Suppressor macrophage (primary cell): ENCODE data around the gene MAP3K15.
A peak's percentile ranks its signal among the peaks of the same experiment; 100 is the strongest.

Source experiments
- DNase-seq, 4 experiments: peaks; one replicate each; pipeline ENCODE4 v3.0.0-alpha.2; 2020 to 2022

The MAP3K15 gene

DNA sequence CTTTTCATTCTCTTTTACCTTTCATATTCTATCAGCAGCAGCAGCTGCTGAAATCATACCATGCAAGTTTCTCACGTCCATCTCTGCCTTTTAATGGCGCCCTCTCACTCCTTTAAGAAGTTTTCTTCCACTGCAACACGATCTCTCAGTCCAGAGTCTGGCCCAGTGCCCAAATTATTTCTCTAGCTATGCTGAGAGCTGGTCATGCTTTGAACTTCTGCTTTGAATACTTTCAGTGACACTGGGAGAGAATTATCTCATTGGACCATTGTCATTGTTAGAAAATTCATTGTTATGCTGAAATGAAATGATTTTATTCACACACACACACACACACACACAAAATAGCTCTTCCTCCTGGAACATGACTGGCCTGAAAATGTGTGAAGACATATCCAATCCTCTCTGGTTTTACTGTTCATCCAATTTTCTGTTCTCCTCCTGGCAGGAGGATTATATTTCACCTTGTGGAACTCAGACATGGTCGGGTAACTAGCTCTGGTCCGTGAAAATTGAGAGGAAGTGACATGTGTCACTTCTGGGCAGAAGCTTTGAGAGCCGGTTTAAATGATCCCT, 172.9 kb downstream of the MAP3K15 start:
- peak; percentile 63 to 81 (median 72) for DNase-seq

DNA sequence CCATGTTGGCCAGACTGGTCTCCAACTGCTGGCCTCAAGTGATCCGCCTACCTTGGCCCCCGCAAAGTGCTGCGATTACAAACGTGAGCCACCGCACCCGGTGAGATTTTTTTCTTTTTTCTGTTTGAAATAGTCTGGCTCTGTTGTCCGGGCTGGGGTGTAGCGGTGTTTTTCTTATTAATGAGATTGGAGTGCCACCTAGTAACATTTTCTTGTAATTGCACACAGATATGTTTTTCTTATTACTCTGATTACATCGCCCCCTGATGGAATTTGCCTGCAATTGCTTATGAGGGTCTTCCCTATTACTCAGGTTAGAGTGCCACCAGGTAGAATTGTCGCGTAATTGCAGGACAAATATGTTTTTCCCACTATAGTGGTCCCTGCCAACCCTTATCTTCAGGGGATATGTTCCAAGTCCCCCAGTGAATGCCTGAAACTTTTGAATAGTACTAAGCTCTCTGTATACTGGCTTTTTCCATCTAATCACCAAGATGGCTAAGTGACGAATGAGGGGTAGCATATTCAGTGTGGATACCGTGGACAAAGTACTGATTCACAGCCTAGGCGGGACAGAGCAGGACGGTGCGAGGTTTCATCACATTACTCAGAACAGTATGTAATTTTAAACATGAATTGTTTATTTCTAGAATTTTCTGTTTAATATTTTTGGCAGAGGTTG, 180.2 kb downstream of the MAP3K15 start:
- peak; percentile 4 to 72 (median 52) for DNase-seq

DNA sequence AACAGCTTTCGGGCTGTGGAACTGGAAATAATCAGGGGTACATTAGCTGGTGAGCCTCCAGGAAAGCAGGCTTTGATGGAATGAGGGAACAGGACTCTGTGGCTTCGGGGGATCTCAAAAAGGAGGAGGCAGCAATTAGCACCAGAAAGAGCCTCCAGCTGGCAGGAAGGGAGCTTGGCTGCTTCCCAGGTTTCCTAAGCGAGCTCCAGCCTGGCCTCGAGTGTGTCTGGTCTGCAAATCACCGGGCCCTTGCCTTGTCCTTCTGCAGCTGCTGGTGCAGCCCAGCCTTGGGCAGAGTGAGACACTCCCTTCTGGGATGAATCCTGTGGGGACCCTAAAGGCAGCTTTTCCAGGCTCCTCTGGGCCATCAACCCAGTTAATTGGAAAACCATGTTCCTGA, 182.3 kb downstream of the MAP3K15 start:
- DNase-seq, result no peak

DNA sequence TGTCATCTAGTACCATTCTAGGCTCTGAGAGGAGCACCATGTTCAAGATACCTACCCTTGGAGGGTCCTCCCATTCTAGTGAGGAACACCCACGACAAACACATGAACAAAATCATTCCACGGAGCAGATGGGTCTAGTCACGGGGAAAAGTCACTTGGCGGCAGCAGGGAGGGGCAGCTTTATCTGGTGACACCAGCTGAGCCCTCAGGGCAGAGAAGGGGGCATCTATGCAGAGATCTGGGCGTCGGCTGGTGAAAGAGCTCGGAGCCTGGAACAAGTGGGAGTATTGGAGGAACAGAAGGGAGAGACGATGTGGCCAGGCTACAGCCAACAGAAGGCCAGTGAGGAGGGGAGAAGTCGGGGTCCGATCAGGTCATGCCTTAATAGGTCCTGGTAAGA, 183.5 kb downstream of the MAP3K15 start:
- DNase-seq, result no peak

DNA sequence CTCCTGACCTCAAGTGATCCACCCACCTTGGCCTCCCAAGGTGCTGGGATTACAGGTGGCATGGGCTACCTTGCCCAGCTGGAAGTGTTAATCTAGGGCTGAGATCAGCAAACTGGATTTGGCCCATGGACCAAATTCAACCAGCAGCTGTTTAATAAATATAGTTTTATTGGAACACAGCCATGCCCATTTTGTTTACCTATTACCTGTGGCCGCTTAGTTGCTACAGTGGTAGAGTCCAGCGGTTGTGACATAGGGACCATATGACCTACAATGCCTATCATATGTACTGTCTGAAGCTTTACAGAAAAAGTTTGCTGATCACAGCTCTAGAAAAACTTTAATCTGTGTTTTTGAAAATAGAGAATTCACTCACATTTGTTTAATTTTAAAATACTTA, 188.7 kb downstream of the MAP3K15 start:
- no peak for DNase-seq
